ENCODE data around the gene METTL25B.

Gene METTL25B

GRCh38 chr1:156776942-156777341 lies 48.7 kb downstream of the METTL25B start:
- TF ChIP-seq, protein P1, sequence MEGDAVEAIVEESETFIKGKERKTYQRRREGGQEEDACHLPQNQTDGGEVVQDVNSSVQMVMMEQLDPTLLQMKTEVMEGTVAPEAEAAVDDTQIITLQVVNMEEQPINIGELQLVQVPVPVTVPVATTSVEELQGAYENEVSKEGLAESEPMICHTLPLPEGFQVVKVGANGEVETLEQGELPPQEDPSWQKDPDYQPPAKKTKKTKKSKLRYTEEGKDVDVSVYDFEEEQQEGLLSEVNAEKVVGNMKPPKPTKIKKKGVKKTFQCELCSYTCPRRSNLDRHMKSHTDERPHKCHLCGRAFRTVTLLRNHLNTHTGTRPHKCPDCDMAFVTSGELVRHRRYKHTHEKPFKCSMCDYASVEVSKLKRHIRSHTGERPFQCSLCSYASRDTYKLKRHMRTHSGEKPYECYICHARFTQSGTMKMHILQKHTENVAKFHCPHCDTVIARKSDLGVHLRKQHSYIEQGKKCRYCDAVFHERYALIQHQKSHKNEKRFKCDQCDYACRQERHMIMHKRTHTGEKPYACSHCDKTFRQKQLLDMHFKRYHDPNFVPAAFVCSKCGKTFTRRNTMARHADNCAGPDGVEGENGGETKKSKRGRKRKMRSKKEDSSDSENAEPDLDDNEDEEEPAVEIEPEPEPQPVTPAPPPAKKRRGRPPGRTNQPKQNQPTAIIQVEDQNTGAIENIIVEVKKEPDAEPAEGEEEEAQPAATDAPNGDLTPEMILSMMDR (IDR thresholded peaks at IDR 0.05; ENCODE audit: low read depth, low read length): no peak
- no peak overlapping the region for H3K4me3 ChIP-seq (replicated peaks in 1 of 2; ENCODE audit: low read depth in 2 of 2, low read length in 2 of 2)
- no peak for DNase-seq (ENCODE audit: low read depth in 2 of 2)

DNA sequence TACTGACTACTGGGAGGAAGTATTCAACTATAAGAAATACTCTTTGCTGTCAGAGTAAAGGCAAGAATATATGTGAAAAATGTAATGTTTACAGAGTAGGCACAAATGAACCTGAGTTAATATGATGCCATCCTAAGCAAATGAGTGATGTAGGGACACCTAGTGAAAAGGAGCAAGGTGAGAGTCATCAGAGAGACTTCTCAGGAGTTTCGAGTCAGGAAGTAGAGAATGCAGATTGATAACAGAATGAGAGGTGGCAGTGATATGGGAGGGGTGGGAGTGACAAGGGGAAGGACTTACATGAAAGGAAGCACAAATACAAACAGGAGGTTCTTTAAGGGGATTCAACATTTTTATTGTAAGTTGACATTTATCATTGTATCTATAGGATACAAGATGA lies 49.3 kb downstream of the METTL25B start:
- DNase-seq (ENCODE audit: low read depth in 2 of 2): no peak
- TF ChIP-seq, protein P1 (IDR thresholded peaks at IDR 0.05; ENCODE audit: low read depth, low read length): no peak
- no peak overlapping the region for H3K4me3 ChIP-seq (replicated peaks in 1 of 2; ENCODE audit: low read depth in 2 of 2, low read length in 2 of 2)

- no peak overlapping the region for H3K4me3 ChIP-seq (replicated peaks in 1 of 2; ENCODE audit: low read depth in 2 of 2, low read length in 2 of 2)
- peak; percentile 59 to 60 for DNase-seq (ENCODE audit: low read depth in 2 of 2)
- TF ChIP-seq, protein P1 (IDR thresholded peaks at IDR 0.05; ENCODE audit: low read depth, low read length): no peak
Measured at GRCh38 chr1:156781585-156782186, 53.4 kb downstream of the METTL25B start.

GRCh38 chr1:156785458-156785857 lies 57.2 kb downstream of the METTL25B start:
- H3K4me3 ChIP-seq (replicated peaks in 1 of 2; ENCODE audit: low read depth in 2 of 2, low read length in 2 of 2): no peak overlapping the region
- TF ChIP-seq, protein P1 (IDR thresholded peaks at IDR 0.05; ENCODE audit: low read depth, low read length): no peak
- no peak for DNase-seq (ENCODE audit: low read depth in 2 of 2)

Measured in cardiac fibroblast (primary cell).